HG03457 (cell line): Measurements from ENCODE around the gene TASOR.
"Not testable (repeated sequence)": the region's sequence is repeated elsewhere in the genome, so short reads cannot be mapped to it uniquely, and the experiment has no call there.

Experiments
- ATAC-seq: cut with Tn5 transposase; IDR thresholded peaks from one replicate; pipeline ENCODE4 v1.9.1; 2021; ENCODE audit warnings: moderate number of reproducible peaks; ENCODE audit not compliant: unreplicated experiment

The TASOR gene

GRCh38 chr3:56683122-56683817 lies at the start of gene TASOR:
Gene TASOR (minus strand): TSS chr3:56683265. CDS start chr3:56683006, 259 bp downstream.
- peak; percentile 61 for ATAC-seq

GRCh38 chr3:56732109-56732508 lies 49.0 kb upstream of the TASOR start:
- no peak for ATAC-seq

- ATAC-seq: peak; percentile 96
These were observed 42.1 kb upstream of the TASOR start for GRCh38 chr3:56725175-56725574.

GRCh38 chr3:56724676-56725075 lies 41.6 kb upstream of the TASOR start:
- no peak for ATAC-seq

- ATAC-seq: no peak
These were observed 37.8 kb upstream of the TASOR start for GRCh38 chr3:56720849-56721248.

GRCh38 chr3:56718809-56719208 lies 35.7 kb upstream of the TASOR start:
- not testable (repeated sequence) for ATAC-seq

GRCh38 chr3:56711344-56711743 lies 28.3 kb upstream of the TASOR start:
- ATAC-seq: no peak

GRCh38 chr3:56707412-56707811 lies 24.3 kb upstream of the TASOR start:
- ATAC-seq: not testable (repeated sequence)

GRCh38 chr3:56706629-56707028 lies 23.6 kb upstream of the TASOR start:
- no peak for ATAC-seq

GRCh38 chr3:56704706-56705105 lies 21.6 kb upstream of the TASOR start:
- no peak for ATAC-seq

GRCh38 chr3:56702490-56703315 lies 19.6 kb upstream of the TASOR start:
- no peak for ATAC-seq

- ATAC-seq: no peak
These were observed 17.1 kb upstream of the TASOR start for GRCh38 chr3:56700151-56700550.

- ATAC-seq: no peak
These were observed 12.0 kb upstream of the TASOR start for GRCh38 chr3:56694867-56695683.

- ATAC-seq: no peak
These were observed 10.7 kb upstream of the TASOR start for GRCh38 chr3:56693750-56694149.

- not testable (repeated sequence) for ATAC-seq
These were observed 9.7 kb upstream of the TASOR start for GRCh38 chr3:56692520-56693433.

GRCh38 chr3:56692001-56692365 lies 8.9 kb upstream of the TASOR start:
- ATAC-seq: not testable (repeated sequence)

- ATAC-seq: no peak
These were observed 8.3 kb upstream of the TASOR start for GRCh38 chr3:56691165-56692000.

- ATAC-seq: no peak
These were observed 6.2 kb upstream of the TASOR start for GRCh38 chr3:56689303-56689702.

- ATAC-seq: no peak
These were observed 5.1 kb upstream of the TASOR start for GRCh38 chr3:56688191-56688590.
